GM23248 (cell line): ENCODE measurements around the gene CCM2.

Source experiments
- EZH2 ChIP-seq: fragments of 200-600 bp; sonication (generic); IDR thresholded peaks from 2 replicates; pipeline ENCODE4 v1.6.1; 2018; ENCODE audit warnings: antibody characterized with exemption, mild to moderate bottlenecking; ENCODE audit not compliant: insufficient read depth, poor library complexity, severe bottlenecking
- EZH2phosphoT487 ChIP-seq: fragments of 200-600 bp; sonication (generic); IDR thresholded peaks from 2 replicates; pipeline ENCODE4 v1.6.1; 2018; ENCODE audit warnings: antibody characterized with exemption, moderate library complexity, mild to moderate bottlenecking, low read depth; ENCODE audit not compliant: insufficient read depth

GRCh38 chr7:45007106-45007505, 7.1 kb downstream of the CCM2 start:
- TF ChIP-seq EZH2phosphoT487, result no peak
- no peak for TF ChIP-seq EZH2
